ENCODE measurements around the gene OGFOD2. TPM values are rescaled to one million over a fixed set of nuclear protein-coding genes. Genes with fewer than 3 reads are reported as not detected.

The OGFOD2 gene
- total RNA-seq, 1 donor from 2014 or later, result 24.1 TPM

DNA sequence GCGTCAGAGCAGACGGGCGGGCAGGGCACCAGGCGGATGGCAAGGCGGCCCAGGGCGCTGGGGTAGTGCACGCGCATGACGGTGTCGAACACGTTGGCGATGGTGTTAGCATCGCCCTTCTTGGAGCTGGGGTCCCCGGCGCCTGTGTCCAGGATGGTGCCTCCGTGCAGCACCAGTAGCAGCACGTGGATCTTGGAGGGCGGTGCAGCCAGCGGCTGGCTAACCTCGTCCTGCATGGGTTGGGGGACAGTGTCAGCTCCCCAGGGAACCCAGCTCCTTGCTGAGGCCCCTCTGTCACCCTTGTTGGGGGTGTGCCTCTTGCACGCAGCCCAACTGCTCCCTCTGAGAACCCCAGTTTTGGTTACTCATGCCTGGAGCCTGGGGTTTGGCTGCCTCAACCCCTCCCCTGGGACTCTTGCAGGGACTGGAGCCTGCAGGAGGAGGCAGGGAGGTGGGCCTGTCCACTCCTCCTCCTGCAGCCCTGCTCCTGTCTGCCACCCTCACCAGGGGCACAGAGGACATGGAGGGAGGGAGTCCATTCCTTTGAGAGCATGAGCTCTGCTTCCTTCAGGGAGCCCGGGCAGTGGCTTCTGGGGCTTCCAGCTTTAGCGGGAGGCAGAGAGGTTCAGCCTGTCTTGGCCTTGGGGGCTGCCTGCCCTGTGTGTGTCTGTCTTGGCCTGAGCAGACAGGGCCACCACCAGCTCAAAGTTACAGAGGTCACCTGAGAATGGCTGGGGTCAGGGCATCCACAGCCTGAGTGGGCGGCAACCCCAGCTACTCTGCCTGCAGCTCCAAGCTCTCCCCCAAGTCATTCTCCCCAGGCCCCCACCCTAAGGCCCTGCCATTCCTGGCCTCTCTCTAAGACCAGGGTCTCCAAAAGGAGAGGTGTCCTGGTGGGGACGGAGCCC is 22.6 kb downstream of the OGFOD2 start:
- Mint-ChIP-seq H3K27me3 (no peaks in the 10 kb centered on the region), H3K9me3 (no peaks in the 10 kb centered on the region), H3K36me3 (no peaks in the 10 kb centered on the region), H3K27ac (no peak overlapping the region), H3K4me3 (no peak overlapping the region), H3K4me1 (ENCODE audit: unreplicated experiment) (no peaks in the 10 kb centered on the region)
- no peak for DNase-seq (ENCODE audit: extremely low spot score, unreplicated experiment)
- TF ChIP-seq, protein P1, sequence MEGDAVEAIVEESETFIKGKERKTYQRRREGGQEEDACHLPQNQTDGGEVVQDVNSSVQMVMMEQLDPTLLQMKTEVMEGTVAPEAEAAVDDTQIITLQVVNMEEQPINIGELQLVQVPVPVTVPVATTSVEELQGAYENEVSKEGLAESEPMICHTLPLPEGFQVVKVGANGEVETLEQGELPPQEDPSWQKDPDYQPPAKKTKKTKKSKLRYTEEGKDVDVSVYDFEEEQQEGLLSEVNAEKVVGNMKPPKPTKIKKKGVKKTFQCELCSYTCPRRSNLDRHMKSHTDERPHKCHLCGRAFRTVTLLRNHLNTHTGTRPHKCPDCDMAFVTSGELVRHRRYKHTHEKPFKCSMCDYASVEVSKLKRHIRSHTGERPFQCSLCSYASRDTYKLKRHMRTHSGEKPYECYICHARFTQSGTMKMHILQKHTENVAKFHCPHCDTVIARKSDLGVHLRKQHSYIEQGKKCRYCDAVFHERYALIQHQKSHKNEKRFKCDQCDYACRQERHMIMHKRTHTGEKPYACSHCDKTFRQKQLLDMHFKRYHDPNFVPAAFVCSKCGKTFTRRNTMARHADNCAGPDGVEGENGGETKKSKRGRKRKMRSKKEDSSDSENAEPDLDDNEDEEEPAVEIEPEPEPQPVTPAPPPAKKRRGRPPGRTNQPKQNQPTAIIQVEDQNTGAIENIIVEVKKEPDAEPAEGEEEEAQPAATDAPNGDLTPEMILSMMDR (conservative IDR thresholded peaks at IDR 0.05), result no peak

DNA sequence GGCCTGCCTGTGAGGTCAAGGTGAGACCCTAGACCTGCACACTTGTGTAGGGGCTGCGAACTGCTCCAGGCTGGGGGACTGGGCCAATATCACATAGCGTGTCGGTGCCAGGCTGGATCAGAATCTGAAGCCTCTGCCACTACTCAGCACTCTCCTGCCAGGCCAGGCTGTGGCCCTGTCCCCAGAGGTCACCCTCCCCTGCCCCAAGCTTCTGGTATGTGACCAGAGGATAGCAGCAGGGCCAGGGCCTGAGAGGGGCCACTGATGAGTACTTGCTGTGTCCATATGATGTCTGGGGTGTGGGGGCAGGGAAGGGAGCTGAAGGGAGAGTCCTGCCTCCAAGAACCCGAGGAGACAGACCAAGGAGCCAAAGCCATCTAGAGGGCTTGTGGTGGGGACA is 23.3 kb downstream of the OGFOD2 start:
- DNase-seq (ENCODE audit: extremely low spot score, unreplicated experiment), result no peak
- Mint-ChIP-seq H3K4me3 (no peak overlapping the region), H3K27me3 (no peaks in the 10 kb centered on the region), H3K9me3 (no peaks in the 10 kb centered on the region), H3K4me1 (ENCODE audit: unreplicated experiment) (no peaks in the 10 kb centered on the region), H3K36me3 (no peaks in the 10 kb centered on the region), H3K27ac (no peak overlapping the region)
- TF ChIP-seq, protein P1 (conservative IDR thresholded peaks at IDR 0.05), result no peak

DNA sequence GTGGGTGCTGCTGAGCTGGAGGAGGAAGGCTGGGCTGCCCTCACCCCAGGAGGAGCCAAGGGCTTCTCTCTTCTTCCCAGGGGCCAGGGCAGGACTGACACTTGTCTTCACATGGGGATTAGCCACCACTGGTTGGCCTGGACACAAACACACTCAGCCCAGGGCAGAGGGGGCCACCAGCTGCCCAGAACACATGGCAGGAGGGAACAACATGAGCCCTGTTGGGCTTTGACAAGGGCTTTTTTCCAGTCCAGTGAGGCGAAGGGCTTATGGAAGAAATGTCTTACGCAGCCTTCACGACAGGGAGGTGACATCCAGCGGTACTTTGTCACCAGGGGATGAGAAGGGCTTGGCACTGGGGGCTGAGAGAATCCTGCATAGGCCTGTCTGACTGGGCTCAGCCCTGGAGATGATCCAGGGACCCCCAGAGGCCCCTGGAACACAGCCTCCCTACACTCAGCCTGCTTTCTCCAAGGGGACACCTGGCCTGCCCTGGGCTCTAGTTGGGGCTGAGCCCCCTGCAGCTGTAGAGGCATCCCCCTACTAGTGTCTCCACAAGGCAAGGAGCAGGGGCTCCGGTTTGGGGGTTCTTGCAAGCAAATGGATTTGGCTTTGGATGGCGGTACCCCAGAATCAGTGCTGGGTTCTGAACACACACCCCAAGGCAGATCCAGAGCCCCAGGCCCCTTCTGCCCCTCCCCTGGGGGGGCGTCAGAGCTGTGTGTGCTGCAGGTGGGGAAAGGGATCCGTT is 24.3 kb downstream of the OGFOD2 start:
- TF ChIP-seq, protein P1 (conservative IDR thresholded peaks at IDR 0.05), result no peak
- DNase-seq (ENCODE audit: extremely low spot score, unreplicated experiment), result no peak
- Mint-ChIP-seq H3K4me1 (ENCODE audit: unreplicated experiment) (no peaks in the 10 kb centered on the region), H3K36me3 (no peaks in the 10 kb centered on the region), H3K27ac (no peak overlapping the region), H3K27me3 (no peaks in the 10 kb centered on the region), H3K9me3 (no peaks in the 10 kb centered on the region), H3K4me3 (no peak overlapping the region)

DNA sequence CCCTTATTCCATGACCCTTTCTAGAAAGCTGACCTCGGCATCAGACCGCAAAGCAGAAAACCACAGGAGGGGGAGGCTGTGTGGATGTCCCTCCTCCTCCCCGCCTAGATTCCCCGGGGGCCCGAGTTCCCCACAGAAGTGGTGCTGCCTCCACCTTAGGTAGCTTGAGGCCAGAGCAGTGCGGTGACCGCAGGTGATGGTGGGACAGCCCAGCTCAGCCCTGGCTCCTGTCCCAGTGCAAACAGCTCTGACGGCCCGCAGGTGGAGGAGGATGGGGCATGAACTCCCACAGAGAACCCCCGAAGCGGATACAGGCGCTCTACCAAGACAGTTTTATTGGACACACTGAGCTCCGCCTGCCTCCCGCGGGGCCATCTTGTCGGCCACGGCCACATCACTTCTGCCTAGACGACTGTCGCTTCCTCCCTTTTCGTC is 25.0 kb downstream of the OGFOD2 start:
- TF ChIP-seq, protein P1 (conservative IDR thresholded peaks at IDR 0.05), result no peak
- no peak for DNase-seq (ENCODE audit: extremely low spot score, unreplicated experiment)
- no peak overlapping the region for H3K27ac Mint-ChIP-seq
- no peaks in the 10 kb centered on the region for H3K27me3 Mint-ChIP-seq
- H3K36me3 Mint-ChIP-seq, result no peaks in the 10 kb centered on the region
- no peaks in the 10 kb centered on the region for H3K9me3 Mint-ChIP-seq
- H3K4me1 Mint-ChIP-seq (ENCODE audit: unreplicated experiment), result no peaks in the 10 kb centered on the region
- no peak overlapping the region for H3K4me3 Mint-ChIP-seq

DNA sequence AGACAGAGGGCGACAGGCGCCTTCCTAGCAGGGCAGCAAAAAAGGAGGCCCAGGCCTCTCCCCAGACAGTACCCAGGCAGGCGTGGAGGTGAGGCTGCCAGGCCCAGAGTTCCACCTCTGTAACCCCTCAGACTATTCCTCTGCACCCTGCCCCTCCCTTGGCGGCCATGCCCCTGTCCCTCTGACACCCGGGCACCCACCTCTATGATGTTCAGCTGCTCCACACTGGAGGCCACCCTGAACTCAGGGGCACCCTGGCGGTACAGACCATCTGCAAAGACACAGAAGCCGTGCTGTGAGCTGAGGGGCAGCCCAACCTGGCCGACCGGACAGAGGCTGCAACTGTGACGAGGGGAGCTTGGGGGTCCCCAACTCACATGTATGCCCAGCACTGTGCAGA is 25.5 kb downstream of the OGFOD2 start:
- Mint-ChIP-seq H3K4me1 (ENCODE audit: unreplicated experiment) (no peaks in the 10 kb centered on the region), H3K27ac (no peak overlapping the region), H3K4me3 (no peak overlapping the region), H3K36me3 (no peaks in the 10 kb centered on the region), H3K9me3 (no peaks in the 10 kb centered on the region), H3K27me3 (no peaks in the 10 kb centered on the region)
- TF ChIP-seq, protein P1 (conservative IDR thresholded peaks at IDR 0.05), result no peak
- no peak for DNase-seq (ENCODE audit: extremely low spot score, unreplicated experiment)

All from type B pancreatic cell (in vitro differentiated cells).